K562 (cell line): ENCODE data around the gene PLEKHG4B. TPM values are rescaled to one million over a fixed set of nuclear protein-coding genes. Genes with fewer than 3 reads are reported as not detected.

Source experiments
- ATAC-seq: fragments of 200-7000 bp; cut with Tn5 transposase; 3 replicates; pipeline ENCODE4 v1.9.1; 2020; ENCODE audit warnings: moderate library complexity
- BruUV-seq: library from RNA; stranded (reverse); fragments of 400-500 nt; replicated peaks from 2 replicates; lab custom pipeline; 2021; lab: Mats Ljungman, UMichigan
- CTCF ChIA-PET: fragments of 300-600 bp; formaldehyde crosslinking; extraction: SDS; loops from one replicate; lab custom pipeline; 2021; ENCODE audit warnings: low intra/inter-chr PET ratio; lab: Yijun Ruan, JAX
- POLR2A ChIA-PET: fragments of 300-600, 350-650 bp; sonication (Branson Sonifier 250); formaldehyde crosslinking; extraction: SDS; loops from one replicate; lab custom pipeline; 2021; ENCODE audit warnings: antibody characterized with exemption, inconsistent platforms; lab: Yijun Ruan, JAX
- DNase-seq, 4 experiments: peaks; one replicate each; pipeline versions ENCODE4 v3.0.0 to v3.0.0-alpha.2; 2011 to 2018; ENCODE audit warnings: low spot score in 3 of 4, mixed read lengths in 3 of 4; ENCODE audit errors: extremely low read depth in 1 of 4
- FAIRE-seq: peaks from 2 replicates; lab custom pipeline; 2011; peaks lifted over from hg19 to GRCh38; lab: Jason Lieb, UNC
- H2AFZ ChIP-seq: 2 replicates; pipeline ENCODE4 v1.6.0; 2011; ENCODE audit warnings: low read depth, low read length, control low read depth, inconsistent platforms
- H3K27ac ChIP-seq: fragments of 200-600 bp; 3 replicates; pipeline ENCODE4 v1.8.0; 2011; ENCODE audit warnings: low read depth, mild to moderate bottlenecking, control low read depth, inconsistent platforms, low read length, moderate library complexity, mixed read lengths; ENCODE audit errors: extremely low read depth
- H3K27me3 ChIP-seq, 2 experiments: fragments of 300-600 bp in 1 of 2; 2 replicates in 1 of 2; 3 replicates in 1 of 2; pipeline versions ENCODE4 v1.6.0 to v1.8.0; 2011; ENCODE audit warnings: inconsistent platforms in 2 of 2, low read length in 2 of 2, mild to moderate bottlenecking in 1 of 2, mixed read lengths in 1 of 2, moderate library complexity in 1 of 2; ENCODE audit not compliant: control insufficient read depth in 2 of 2, insufficient read depth in 2 of 2
- H3K36me3 ChIP-seq: fragments of 300-600 bp; 3 replicates; pipeline ENCODE4 v1.8.0; 2011; ENCODE audit warnings: mild to moderate bottlenecking, low read length, inconsistent platforms; ENCODE audit not compliant: control insufficient read depth, insufficient read depth
- H3K4me1 ChIP-seq, 2 experiments: fragments of 200-600 bp in 1 of 2; replicated peaks in 1 of 2; 2 replicates in 1 of 2; 3 replicates in 1 of 2; pipeline versions ENCODE4 v1.5.1 to v1.8.0; 2011; ENCODE audit warnings: inconsistent platforms in 2 of 2, low read length in 2 of 2, mild to moderate bottlenecking in 1 of 2, mixed read lengths in 1 of 2, moderate library complexity in 1 of 2; ENCODE audit not compliant: control insufficient read depth in 2 of 2, insufficient read depth in 2 of 2
- H3K4me2 ChIP-seq: 2 replicates; pipeline ENCODE4 v1.6.1; 2011; ENCODE audit warnings: low read length, control low read depth, inconsistent platforms, mixed read lengths; ENCODE audit not compliant: insufficient read depth
- H3K4me3 ChIP-seq: fragments of 200-600 bp; sonication (generic), shearing (Covaris generic); 2 replicates; pipeline ENCODE4 v1.5.1; 2016; ENCODE audit warnings: control low read depth, inconsistent platforms
- H3K79me2 ChIP-seq: fragments of 200-600 bp; 3 replicates; pipeline ENCODE4 v1.8.0; 2011; ENCODE audit warnings: low read length, inconsistent platforms; ENCODE audit not compliant: control insufficient read depth, insufficient read depth
- H3K9ac ChIP-seq, 2 experiments: 2 replicates each; pipeline versions ENCODE4 v1.6.0 to v1.6.1; 2011; ENCODE audit warnings: low read depth in 2 of 2, low read length in 2 of 2, control low read depth in 1 of 2, inconsistent platforms in 1 of 2, mild to moderate bottlenecking in 1 of 2, mixed read lengths in 1 of 2; ENCODE audit not compliant: insufficient read depth in 1 of 2
- H3K9me1 ChIP-seq: one replicate; pipeline ENCODE4 v1.6.0; 2011; ENCODE audit warnings: inconsistent platforms, mild to moderate bottlenecking, low read length, moderate library complexity; ENCODE audit not compliant: control insufficient read depth, insufficient read depth
- H3K9me3 ChIP-seq: replicated peaks from 2 replicates; pipeline ENCODE4 v1.5.1; 2011; ENCODE audit warnings: low read depth, low read length, inconsistent platforms; ENCODE audit not compliant: control insufficient read depth, insufficient read depth
- H4K20me1 ChIP-seq: replicated peaks from 2 replicates; pipeline ENCODE4 v1.6.1; 2011; ENCODE audit warnings: low read length, inconsistent platforms, mixed read lengths; ENCODE audit not compliant: control insufficient read depth, insufficient read depth
- CBFA2T3 ChIP-seq: fragments of 450-650 bp; IDR thresholded peaks from 2 replicates; pipeline ENCODE4 v1.6.1; 2017
- CBX2 ChIP-seq: fragments of 200-600 bp; sonication (generic); IDR thresholded peaks from one replicate; pipeline ENCODE4 v1.6.1; 2012; ENCODE audit warnings: mild to moderate bottlenecking, low read length, inconsistent platforms; ENCODE audit not compliant: insufficient read depth, poor library complexity, severe bottlenecking
- ELF4 ChIP-seq: fragments of 450-650 bp; formaldehyde crosslinking; IDR thresholded peaks from 2 replicates; pipeline ENCODE4 v1.4.0; 2022; ENCODE audit warnings: missing genetic modification characterization
- FUS ChIP-seq: fragments of 200-400 bp; formaldehyde crosslinking; optimal IDR thresholded peaks from 2 replicates; pipeline ENCODE3; 2017; ENCODE audit warnings: low read depth, low read length
- MAFF ChIP-seq: IDR thresholded peaks from 2 replicates; pipeline ENCODE4 v1.6.1; 2012; ENCODE audit warnings: low read length, improper control_type of control experiment
- TAF15 ChIP-seq: fragments of 200-400 bp; formaldehyde crosslinking; IDR thresholded peaks from 2 replicates; pipeline ENCODE4 v1.6.1; 2017; ENCODE audit warnings: mild to moderate bottlenecking, low read depth, low read length, moderate library complexity
- TBL1XR1 ChIP-seq, 2 experiments: IDR thresholded peaks; 2 replicates each; pipeline ENCODE4 v1.6.1; 2012; ENCODE audit warnings: improper control_type of control experiment in 2 of 2, low read length in 2 of 2, mild to moderate bottlenecking in 1 of 2
- ZC3H11A ChIP-seq: IDR thresholded peaks from 2 replicates; pipeline ENCODE4 v1.6.1; 2012; ENCODE audit warnings: low read depth, low read length, improper control_type of control experiment
- ZC3H4 ChIP-seq: sonication (generic); formaldehyde crosslinking; IDR thresholded peaks from 2 replicates; pipeline ENCODE4 v1.9.0; 2021; ENCODE audit warnings: missing genetic modification reagents, borderline replicate concordance
- ZNF551 ChIP-seq: fragments of 250-450 bp; sonication (Bioruptor Pico); IDR thresholded peaks from 2 replicates; pipeline ENCODE4 v1.5.0; 2021; ENCODE audit warnings: mild to moderate bottlenecking, moderate library complexity
- ZNF766 ChIP-seq: fragments of 200-800 bp; sonication (Bioruptor generic); conservative IDR thresholded peaks from 2 replicates; pipeline ENCODE4 v1.6.1; 2016; ENCODE audit warnings: missing genetic modification characterization, missing compliant biosample characterization
- in situ Hi-C: fragments of 300-500 bp; cut with MboI; formaldehyde crosslinking; loops from 4 replicates; pipeline ENCODE4 v1.15.0; 2018; ENCODE audit warnings: inconsistent platforms, mixed read lengths
- intact Hi-C: fragments of 100-400 bp; cut with micrococcal nuclease; formaldehyde crosslinking; loops from 2 replicates; pipeline ENCODE4 v1.14.2; 2022
- polyA plus RNA-seq, 8 experiments: library from polyadenylated mRNA; depleted of rRNA in 4 of 8; stranded (reverse) in 5 of 8; unstranded in 3 of 8; fragments of >200 nt; fragmentation: Nextera tagmentation in 2 of 8; fragmentation: Illumina TruSeq in 1 of 8; extraction: Ambion mirVana in 2 of 8; extraction: Trizol in 1 of 8; gene quantifications; 2 replicates each; pipeline versions ENCODE4 v1.2.1 to v1.2.3, GENCODE V29; 2011 to 2014; ENCODE audit warnings: inconsistent platforms in 1 of 8, missing spikeins in 1 of 8
- total RNA-seq, 7 experiments: library from RNA; depleted of rRNA in 6 of 7; stranded (reverse); fragments of >200 nt in 6 of 7; fragmentation: Illumina TruSeq in 2 of 7; extraction: Trizol in 2 of 7; gene quantifications; 2 replicates each; pipeline versions ENCODE4 v1.2.1 to v1.2.3, GENCODE V29; 2011 to 2021; ENCODE audit warnings: low replicate concordance in 1 of 7
- TF ChIP-seq, protein P1 (sequence below): fragments of 250-450 bp; sonication (Bioruptor Pico); IDR thresholded peaks from 2 replicates; pipeline ENCODE4 v1.9.0; 2021; ENCODE audit warnings: mild to moderate bottlenecking, inconsistent platforms
- TF ChIP-seq, protein P2 (sequence below): fragments of 250-450 bp; sonication (Bioruptor Pico); IDR thresholded peaks from 2 replicates; pipeline ENCODE4 v1.8.0; 2021; ENCODE audit warnings: moderate library complexity, mild to moderate bottlenecking, inconsistent platforms
- TF ChIP-seq, protein P3 (sequence below): sonication (generic); IDR thresholded peaks from 2 replicates; pipeline ENCODE4 v1.6.1; 2016

Gene PLEKHG4B
- total and polyA plus RNA-seq, 9 of the 15 experiments (the other 6 are each of a cell fraction or from before 2014, with no cell fraction given): 0.02 TPM; not detected in 8

DNA sequence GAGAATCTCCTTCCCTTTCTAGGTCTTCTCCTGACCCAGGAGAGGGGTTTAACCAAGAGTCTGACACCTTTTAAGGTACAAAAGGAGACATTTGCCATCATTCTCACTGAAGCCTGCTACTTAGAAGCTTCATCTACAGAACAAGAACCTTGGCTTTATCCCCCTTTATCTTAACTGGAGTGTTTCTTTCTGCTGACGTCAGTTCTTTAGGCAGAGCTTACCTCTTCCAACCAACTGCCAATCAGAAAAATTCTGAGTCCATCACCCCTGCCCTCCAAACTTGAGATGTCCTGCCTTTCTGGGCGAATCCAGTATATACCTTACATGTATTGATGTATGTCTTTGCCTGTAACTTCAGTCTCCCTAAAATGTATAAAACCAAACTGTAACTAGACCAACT, 37.2 kb downstream of the PLEKHG4B start (continued):
- TF ChIP-seq ZNF766 (CRISPR knock-in tag) (no peak), ZC3H11A (no peak), MAFF (peak; percentile 47; the same call in 1 of the 2 replicates)

DNA sequence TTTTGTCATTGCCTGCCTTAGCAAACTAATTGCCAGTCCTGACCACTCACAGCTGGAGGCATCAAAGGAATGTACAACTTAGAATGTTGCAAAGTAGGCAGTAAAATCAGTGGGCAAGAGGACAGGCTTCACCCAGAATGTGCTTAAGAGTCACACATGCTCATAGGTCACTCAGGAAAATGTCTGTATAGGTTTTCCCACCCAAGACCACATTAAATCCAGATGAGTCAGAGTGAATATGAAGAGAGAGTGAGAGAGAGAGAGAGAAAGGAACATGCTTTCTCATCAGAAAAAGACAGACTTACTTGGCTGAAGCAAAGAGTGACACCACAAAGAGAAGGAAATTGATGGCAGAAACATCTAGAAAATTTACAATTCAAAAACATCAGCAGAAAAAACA, 37.9 kb downstream of the PLEKHG4B start:
- Histone ChIP-seq H3K9me3 (no peaks in the 10 kb centered on the region), H3K27ac (no peak overlapping the region), H3K9me1 (no peaks in the 10 kb centered on the region), H2AFZ (no peak overlapping the region), H3K27me3 (no peaks in the 10 kb centered on the region), H3K36me3 (no peaks in the 10 kb centered on the region), H3K79me2 (no peaks in the 10 kb centered on the region), H3K9ac (no peak overlapping the region), H4K20me1 (no peaks in the 10 kb centered on the region), H3K4me3 (no peak overlapping the region), H3K4me1 (no peaks in the 10 kb centered on the region), H3K4me2 (no peak overlapping the region)
- DNase-seq: no peak
- no peak for FAIRE-seq
- ChIA-PET POLR2A (no interaction called here), CTCF (no interaction called here)
- no peak for ATAC-seq
- in situ Hi-C loops (no loop called here), intact Hi-C loops (no loop called here)
- BruUV-seq: no TSS peak
- no peak for TF ChIP-seq ZC3H4
- no peak for TF ChIP-seq CBX2
- no peak for TF ChIP-seq CBFA2T3
- TF ChIP-seq FUS: no peak
- TF ChIP-seq ELF4 (CRISPR knock-in tag): no peak
- TF ChIP-seq ZC3H11A: no peak
- no peak for TF ChIP-seq ZNF551 (CRISPR knock-in tag)
- TF ChIP-seq, protein P1, sequence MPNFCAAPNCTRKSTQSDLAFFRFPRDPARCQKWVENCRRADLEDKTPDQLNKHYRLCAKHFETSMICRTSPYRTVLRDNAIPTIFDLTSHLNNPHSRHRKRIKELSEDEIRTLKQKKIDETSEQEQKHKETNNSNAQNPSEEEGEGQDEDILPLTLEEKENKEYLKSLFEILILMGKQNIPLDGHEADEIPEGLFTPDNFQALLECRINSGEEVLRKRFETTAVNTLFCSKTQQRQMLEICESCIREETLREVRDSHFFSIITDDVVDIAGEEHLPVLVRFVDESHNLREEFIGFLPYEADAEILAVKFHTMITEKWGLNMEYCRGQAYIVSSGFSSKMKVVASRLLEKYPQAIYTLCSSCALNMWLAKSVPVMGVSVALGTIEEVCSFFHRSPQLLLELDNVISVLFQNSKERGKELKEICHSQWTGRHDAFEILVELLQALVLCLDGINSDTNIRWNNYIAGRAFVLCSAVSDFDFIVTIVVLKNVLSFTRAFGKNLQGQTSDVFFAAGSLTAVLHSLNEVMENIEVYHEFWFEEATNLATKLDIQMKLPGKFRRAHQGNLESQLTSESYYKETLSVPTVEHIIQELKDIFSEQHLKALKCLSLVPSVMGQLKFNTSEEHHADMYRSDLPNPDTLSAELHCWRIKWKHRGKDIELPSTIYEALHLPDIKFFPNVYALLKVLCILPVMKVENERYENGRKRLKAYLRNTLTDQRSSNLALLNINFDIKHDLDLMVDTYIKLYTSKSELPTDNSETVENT: no peak
- no peak for TF ChIP-seq TAF15
- TF ChIP-seq TBL1XR1 (IDR thresholded peaks at IDR 0.05; ENCODE audit: low read length in 2 of 2): no peak
- TF ChIP-seq, protein P2, sequence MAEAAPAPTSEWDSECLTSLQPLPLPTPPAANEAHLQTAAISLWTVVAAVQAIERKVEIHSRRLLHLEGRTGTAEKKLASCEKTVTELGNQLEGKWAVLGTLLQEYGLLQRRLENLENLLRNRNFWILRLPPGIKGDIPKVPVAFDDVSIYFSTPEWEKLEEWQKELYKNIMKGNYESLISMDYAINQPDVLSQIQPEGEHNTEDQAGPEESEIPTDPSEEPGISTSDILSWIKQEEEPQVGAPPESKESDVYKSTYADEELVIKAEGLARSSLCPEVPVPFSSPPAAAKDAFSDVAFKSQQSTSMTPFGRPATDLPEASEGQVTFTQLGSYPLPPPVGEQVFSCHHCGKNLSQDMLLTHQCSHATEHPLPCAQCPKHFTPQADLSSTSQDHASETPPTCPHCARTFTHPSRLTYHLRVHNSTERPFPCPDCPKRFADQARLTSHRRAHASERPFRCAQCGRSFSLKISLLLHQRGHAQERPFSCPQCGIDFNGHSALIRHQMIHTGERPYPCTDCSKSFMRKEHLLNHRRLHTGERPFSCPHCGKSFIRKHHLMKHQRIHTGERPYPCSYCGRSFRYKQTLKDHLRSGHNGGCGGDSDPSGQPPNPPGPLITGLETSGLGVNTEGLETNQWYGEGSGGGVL (CRISPR knock-in tag): no peak
- TF ChIP-seq, protein P3, sequence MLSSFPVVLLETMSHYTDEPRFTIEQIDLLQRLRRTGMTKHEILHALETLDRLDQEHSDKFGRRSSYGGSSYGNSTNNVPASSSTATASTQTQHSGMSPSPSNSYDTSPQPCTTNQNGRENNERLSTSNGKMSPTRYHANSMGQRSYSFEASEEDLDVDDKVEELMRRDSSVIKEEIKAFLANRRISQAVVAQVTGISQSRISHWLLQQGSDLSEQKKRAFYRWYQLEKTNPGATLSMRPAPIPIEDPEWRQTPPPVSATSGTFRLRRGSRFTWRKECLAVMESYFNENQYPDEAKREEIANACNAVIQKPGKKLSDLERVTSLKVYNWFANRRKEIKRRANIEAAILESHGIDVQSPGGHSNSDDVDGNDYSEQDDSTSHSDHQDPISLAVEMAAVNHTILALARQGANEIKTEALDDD: no peak
